GM18499 (cell line): ENCODE data around the gene SUSD6.
"Not testable (repeated sequence)": the region's sequence is repeated elsewhere in the genome, so short reads cannot be mapped to it uniquely, and the experiment has no call there.

ENCODE experiments used
- ATAC-seq: cut with Tn5 transposase; IDR thresholded peaks from one replicate; pipeline ENCODE4 v1.9.1; 2021; ENCODE audit warnings: moderate number of reproducible peaks; ENCODE audit not compliant: insufficient read depth, unreplicated experiment

Gene SUSD6

GRCh38 chr14:69690042-69690441 lies 78.6 kb downstream of the SUSD6 start:
- ATAC-seq, result no peak

- ATAC-seq, result no peak
Observed at GRCh38 chr14:69692594-69692993, 81.2 kb downstream of the SUSD6 start.

- ATAC-seq, result no peak
Observed at GRCh38 chr14:69693145-69693544, 81.7 kb downstream of the SUSD6 start.

- ATAC-seq, result no peak
Observed at GRCh38 chr14:69693801-69694729, 82.7 kb downstream of the SUSD6 start.

- no peak for ATAC-seq
Observed at GRCh38 chr14:69694730-69695281, 83.4 kb downstream of the SUSD6 start.

GRCh38 chr14:69695322-69696203 lies 84.2 kb downstream of the SUSD6 start:
- no peak for ATAC-seq

- no peak for ATAC-seq
Observed at GRCh38 chr14:69696204-69696527, 84.8 kb downstream of the SUSD6 start.

DNA sequence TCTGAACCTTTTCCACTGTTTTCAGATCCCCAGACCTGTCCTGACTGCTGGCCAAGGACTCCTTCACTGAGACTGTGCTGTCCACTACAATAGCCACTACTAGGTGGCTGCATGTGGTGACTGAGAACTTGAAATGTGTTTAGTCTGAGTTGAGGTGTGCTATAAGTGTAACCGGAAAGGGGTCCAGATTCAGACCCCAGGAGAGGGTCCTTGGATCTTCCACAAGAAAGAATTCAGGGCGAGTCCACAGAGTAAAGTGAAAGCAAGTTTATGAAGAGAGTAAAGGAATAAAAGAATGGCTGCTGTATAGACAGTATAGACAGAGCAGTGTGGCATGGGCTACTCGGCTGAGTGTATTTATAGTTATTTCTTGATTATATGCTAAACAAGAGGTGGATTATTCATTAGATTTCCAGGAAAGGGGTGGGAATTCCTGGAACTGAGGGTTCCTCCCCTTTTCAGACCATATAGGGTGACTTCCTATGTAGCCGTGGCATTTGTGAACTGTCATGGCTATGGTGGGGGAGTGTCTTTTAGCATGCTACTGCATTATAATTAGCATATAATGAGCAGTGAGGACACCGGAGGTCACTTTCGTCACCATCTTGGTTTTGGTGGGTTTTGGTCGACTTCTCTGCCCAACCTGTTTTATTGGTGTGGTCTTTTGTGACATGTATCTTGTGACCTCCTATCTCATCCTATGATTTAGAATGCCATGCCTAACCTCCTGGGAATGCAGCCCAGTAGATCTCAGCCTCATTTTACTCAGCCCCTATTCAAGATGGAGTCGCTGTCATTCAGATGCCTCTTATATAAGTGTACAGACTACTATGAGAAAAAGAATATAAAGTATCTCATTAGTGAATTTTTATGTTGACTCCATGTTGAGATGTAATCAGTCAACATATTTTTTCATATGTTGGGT lies 85.5 kb downstream of the SUSD6 start:
- ATAC-seq, result no peak

DNA sequence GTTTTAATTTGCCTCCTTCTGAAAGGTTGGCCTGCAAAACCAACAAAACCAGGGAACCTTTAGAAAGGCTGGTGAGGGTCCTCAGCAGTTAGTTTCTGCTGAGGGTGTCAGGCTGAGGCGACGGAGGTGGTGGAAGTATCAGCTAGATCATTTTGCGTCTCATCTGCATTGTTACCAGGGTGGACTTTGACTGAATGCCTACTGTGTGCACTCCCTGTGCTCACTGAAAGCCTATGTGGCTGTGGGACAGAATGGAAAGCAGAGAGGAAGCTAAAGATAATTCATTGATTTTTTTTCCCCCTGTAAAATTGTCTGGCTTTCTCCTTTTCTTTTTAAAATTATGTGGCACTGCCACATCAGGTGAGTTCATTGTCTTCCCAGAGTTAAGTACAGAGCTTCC lies 87.2 kb downstream of the SUSD6 start:
- ATAC-seq, result no peak

DNA sequence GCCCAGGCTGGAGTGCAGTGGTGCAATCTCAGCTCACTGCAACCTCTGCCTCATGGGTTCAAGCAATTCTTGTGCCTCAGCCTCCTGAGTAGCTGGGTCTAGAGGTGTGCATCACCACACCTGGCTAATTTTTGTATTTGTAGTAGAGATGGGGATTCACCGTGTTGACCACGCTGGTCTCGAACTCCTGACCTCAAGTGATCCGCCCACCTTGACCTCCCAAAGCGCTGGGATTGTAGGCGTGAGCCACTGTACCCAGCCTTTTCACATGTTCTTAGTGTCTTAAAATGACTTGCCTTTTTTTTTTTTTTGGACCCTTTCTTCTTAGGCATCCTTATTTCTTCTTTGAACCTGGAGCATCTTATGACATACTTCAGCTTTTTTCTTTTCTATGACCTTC lies 87.8 kb downstream of the SUSD6 start:
- ATAC-seq, result not testable (repeated sequence)

DNA sequence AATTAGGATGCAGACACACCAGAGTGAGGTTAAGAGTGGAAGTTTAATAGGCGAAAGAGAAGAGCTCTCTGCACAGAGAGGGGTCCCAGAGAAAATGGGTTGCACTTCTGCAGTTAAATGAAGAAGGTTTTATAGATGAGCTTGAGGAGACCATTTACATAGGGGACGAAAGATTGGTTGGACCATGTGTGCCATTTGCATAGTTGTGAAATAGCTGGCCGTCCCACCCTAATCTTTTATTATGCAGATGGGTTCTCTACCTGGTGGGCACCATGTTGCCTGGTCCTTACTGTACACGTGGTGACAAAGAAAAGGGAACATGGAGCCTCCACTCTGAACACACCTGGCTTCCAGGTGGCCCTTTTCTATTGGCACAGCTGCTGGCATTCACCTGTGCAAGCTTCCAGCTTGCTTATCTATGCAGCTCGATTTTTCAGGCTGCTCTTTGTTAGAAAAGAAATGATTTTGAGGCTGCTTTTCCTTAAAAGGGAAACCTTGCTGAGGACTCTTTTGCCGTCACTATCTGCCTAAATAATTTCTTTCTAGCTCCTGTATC lies 88.4 kb downstream of the SUSD6 start:
- no peak for ATAC-seq

- ATAC-seq, result no peak
Observed at GRCh38 chr14:69700575-69700974, 89.2 kb downstream of the SUSD6 start.

DNA sequence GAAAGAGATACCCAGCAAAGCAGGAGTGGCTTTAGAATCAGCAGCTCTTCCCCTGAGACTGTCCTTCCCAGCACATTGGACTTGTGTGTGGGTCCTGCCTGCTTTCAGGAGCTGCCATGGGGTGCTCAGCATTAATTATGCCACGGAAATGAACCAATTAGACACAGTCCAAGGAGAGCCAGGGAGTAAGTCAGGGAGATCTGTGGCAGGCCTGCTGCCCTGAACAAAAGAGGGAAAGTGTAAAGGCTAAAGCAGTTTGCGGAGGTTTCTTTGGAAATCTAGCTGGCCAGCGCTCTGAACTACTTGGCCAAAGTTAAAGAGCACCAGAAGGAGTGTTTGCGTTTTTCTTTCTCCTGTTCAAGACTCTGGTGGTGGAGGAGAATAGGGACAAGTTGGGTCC lies 89.9 kb downstream of the SUSD6 start:
- ATAC-seq, result no peak

DNA sequence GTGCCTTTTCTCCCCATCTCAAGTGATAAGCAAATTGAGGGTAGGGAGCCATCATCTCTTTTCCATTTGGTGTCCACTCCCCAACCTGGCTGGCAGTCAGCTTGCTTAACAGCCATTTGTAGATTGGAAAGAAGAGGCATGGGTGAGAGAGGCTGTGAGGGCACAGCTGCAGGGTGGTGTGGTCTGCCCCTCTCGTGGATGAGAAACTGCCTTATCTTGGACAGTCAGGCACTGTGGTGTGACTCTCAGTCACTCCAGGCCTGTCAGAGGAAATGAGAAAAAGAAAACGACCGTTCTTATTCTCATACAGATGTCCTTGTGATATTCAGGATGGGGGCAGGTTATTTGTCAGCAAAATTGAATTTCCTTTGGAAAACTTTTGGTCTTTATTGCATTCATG lies 90.5 kb downstream of the SUSD6 start:
- no peak for ATAC-seq

GRCh38 chr14:69703047-69704039 lies 91.9 kb downstream of the SUSD6 start:
- ATAC-seq, result no peak

DNA sequence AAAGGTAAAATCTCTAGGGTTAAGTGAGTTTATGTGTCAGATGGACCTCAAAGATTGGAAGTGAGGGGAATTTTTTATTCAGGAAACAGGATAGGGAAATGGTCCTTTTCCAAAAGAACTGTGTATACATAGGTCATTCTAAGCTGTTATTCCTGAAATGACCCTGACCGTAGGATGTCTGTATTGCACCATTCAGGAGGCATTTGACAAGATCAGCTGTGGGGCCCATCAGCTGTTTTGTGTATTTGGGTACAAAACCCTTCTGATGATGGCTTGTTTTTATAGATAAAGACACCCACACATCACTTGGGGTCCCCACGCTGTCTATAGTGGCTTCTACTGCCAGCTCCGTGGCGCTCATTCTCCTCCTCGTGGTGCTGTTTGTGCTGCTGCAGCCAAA lies 92.9 kb downstream of the SUSD6 start:
- ATAC-seq, result no peak

DNA sequence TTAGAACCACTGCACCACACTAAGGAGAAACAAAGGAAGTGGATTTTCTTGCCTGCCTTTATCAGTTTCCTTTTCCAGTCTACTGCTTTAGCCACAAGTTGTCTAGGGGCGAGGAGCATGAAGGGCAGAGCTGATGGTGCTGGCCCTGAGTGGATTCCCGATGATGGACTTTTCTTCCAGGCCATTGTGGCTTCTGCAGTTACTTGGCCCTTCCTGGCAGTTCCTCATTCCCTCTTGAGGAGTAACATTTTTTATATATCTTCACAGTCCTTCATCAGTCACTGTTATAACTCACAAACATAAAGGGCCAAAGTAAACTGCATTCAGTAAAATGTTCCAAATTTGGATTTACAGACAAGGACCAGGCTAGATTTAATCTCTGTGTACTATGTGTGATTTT lies 94.3 kb downstream of the SUSD6 start:
- no peak for ATAC-seq

DNA sequence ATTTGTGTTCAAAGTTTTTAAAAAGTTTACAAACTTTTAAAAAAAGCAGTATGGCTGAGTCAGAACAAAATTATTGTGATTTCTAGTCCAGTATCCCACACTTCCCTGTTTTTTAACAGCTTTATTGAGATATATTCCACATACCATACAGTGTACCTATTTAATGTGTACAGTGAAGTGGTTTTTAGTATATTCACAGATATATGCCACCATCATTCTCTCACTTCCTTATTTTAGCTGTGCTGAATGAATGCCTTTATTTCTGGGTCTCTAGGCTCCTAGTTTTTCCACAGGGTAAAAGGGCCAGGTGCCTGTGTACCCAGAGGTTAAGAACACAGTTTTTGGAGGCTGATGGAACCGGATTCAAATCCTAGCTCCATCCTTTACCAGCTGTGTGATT lies 96.7 kb downstream of the SUSD6 start:
- no peak for ATAC-seq
